PFSK-1 (cell line): ENCODE results near the gene TACR1.

ENCODE experiments used
- FOXP2 ChIP-seq: optimal IDR thresholded peaks from 2 replicates; pipeline ENCODE3; 2011; ENCODE audit warnings: borderline replicate concordance, control low read depth, inconsistent platforms; ENCODE audit not compliant: insufficient read depth; ENCODE audit errors: extremely low read length, extremely low read depth
- POLR2AphosphoS5 ChIP-seq: IDR thresholded peaks from 2 replicates; pipeline ENCODE4 v1.6.1; 2012; ENCODE audit warnings: low read depth, mild to moderate bottlenecking, control low read depth, low read length, moderate library complexity
- REST ChIP-seq, 2 experiments: IDR thresholded peaks; 2 replicates each; pipeline versions ENCODE4 v1.6.1 to v1.8.0; 2011 to 2012; ENCODE audit warnings: low read depth in 2 of 2, low read length in 2 of 2, control low read depth in 1 of 2, inconsistent platforms in 1 of 2, mild to moderate bottlenecking in 1 of 2, moderate library complexity in 1 of 2; ENCODE audit not compliant: insufficient read depth in 1 of 2
- SIN3A ChIP-seq: IDR thresholded peaks from 2 replicates; pipeline ENCODE4 v1.6.1; 2012; ENCODE audit warnings: mild to moderate bottlenecking, low read length, moderate library complexity, borderline replicate concordance; ENCODE audit not compliant: insufficient read depth
- TAF1 ChIP-seq: IDR thresholded peaks from 2 replicates; pipeline ENCODE4 v1.6.1; 2012; ENCODE audit warnings: low read length, control low read depth, borderline replicate concordance; ENCODE audit not compliant: insufficient read depth

Gene TACR1

DNA sequence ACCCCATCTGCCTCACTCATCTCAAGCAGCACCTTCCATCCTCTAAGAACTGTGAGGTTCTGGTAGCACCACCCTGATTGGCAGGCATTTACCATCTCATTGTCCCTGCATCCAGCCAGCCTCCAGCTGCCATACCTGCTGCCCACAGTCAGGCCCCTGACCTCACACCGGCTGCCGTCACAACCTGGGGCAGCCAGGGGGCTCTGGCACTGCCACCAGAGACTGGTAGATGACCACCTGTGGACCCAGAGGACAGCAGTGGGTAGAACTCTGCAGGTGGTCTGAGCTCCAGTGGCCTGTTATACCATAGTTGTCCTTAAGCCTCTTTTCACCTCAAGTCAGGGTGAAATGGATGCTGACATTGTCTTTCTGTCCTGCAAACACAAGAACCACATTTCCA, 171.4 kb downstream of the TACR1 start:
- no peak for TF ChIP-seq SIN3A
- TF ChIP-seq TAF1: no peak
- no peak for TF ChIP-seq REST (IDR thresholded peaks at IDR 0.05; ENCODE audit: insufficient read depth in 1 of 2, low read depth in 2 of 2, low read length in 2 of 2)
- no peak for TF ChIP-seq POLR2AphosphoS5

GRCh38 chr2:75025633-75026380, 173.5 kb downstream of the TACR1 start:
- no peak for TF ChIP-seq TAF1
- TF ChIP-seq POLR2AphosphoS5: no peak
- no peak for TF ChIP-seq REST (IDR thresholded peaks at IDR 0.05; ENCODE audit: insufficient read depth in 1 of 2, low read depth in 2 of 2, low read length in 2 of 2)
- no peak for TF ChIP-seq FOXP2
- no peak for TF ChIP-seq SIN3A

- TF ChIP-seq REST (IDR thresholded peaks at IDR 0.05; ENCODE audit: insufficient read depth in 1 of 2, low read depth in 2 of 2, low read length in 2 of 2) (no peak), SIN3A (no peak), TAF1 (no peak), POLR2AphosphoS5 (no peak), FOXP2 (no peak)
Measured at GRCh38 chr2:75025216-75025615, 174.1 kb downstream of the TACR1 start.

DNA sequence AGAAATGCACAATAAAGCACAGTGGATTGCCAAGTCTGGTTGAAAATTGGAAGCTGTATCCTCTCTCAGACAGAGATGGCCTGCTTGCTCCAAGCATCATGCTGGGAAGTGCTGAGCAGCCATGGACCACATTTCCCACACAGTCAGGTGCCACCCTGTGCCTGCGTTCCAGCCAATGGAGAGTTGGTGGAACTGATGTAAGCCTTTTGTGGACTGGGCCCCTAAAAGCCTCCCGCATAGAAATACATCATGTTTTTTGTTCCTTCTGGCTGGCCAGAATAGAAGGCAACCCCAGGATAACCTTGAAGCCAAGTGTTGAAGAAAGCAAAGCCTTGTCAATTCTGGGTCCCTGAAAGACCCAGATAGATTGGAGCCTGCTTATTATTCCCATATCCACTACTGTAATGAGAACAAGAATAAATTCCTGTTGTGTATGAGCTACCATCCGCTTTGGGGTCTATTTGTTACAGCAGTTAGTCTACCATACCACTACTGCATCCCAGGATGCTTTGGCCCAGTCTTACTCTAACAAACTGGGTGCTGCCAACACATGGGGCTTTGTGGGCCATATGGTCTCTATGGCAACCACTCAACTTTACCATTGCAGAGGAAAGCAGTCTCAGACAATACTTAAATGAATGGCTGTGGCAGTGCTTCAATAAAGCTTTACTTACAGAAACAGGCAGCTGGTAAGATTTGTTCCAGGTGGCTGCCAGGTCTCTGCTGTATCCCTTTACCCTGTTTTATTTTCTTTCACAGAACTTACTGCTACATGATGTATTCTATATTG, 175.5 kb downstream of the TACR1 start:
- no peak for TF ChIP-seq POLR2AphosphoS5
- TF ChIP-seq SIN3A: no peak
- no peak for TF ChIP-seq TAF1
- TF ChIP-seq FOXP2: no peak
- no peak for TF ChIP-seq REST (IDR thresholded peaks at IDR 0.05; ENCODE audit: insufficient read depth in 1 of 2, low read depth in 2 of 2, low read length in 2 of 2)
